Vagina (tissue), 2 donors: ENCODE data around the gene SLX4IP. TPM values are rescaled to one million over a fixed set of nuclear protein-coding genes. Genes with fewer than 3 reads are reported as not detected.

ENCODE experiments used
- DNase-seq, 2 donors: peaks; one replicate each; pipeline ENCODE4 v3.0.0-alpha.2; 2017; ENCODE audit errors: extremely low spot score in 2 of 2
- H3K27ac ChIP-seq: fragments of 200-600 bp; sonication (generic); one replicate; pipeline ENCODE4 v1.5.1; 2019
- H3K27me3 ChIP-seq: fragments of 200-600 bp; sonication (generic); one replicate; pipeline ENCODE4 v1.5.1; 2019
- H3K36me3 ChIP-seq, 2 donors: fragments of 200-600 bp; sonication (generic); one replicate each; pipeline ENCODE4 v1.5.1; 2017 to 2019
- H3K4me1 ChIP-seq: fragments of 200-600 bp; sonication (generic); one replicate; pipeline ENCODE4 v1.5.1; 2019
- H3K4me3 ChIP-seq, 2 donors: fragments of 200-600 bp; sonication (generic); 1 replicate in 1 of 2; 2 replicates in 1 of 2; pipeline ENCODE4 v1.5.1; 2016 to 2019
- H3K9me3 ChIP-seq: fragments of 200-600 bp; sonication (generic); one replicate; pipeline ENCODE4 v1.5.1; 2019
- CTCF ChIP-seq, 3 experiments: fragments of 450-650 bp in 2 of 3; fragments of 200-600 bp in 1 of 3; sonication (generic) in 1 of 3; IDR thresholded peaks; one replicate each; pipeline ENCODE4 v1.5.1; 2017 to 2019; ENCODE audit warnings: antibody characterized with exemption in 3 of 3, mild to moderate bottlenecking in 2 of 3, moderate library complexity in 2 of 3
- POLR2A ChIP-seq, 2 donors: fragments of 450-650 bp; IDR thresholded peaks; one replicate each; pipeline ENCODE4 v1.6.1; 2017; ENCODE audit warnings: antibody characterized with exemption in 2 of 2, mild to moderate bottlenecking in 2 of 2, moderate library complexity in 2 of 2
- POLR2AphosphoS5 ChIP-seq, 2 donors: sonication (generic); formaldehyde crosslinking; IDR thresholded peaks; one replicate each; pipeline ENCODE4 v1.9.0; 2017; ENCODE audit warnings: antibody characterized with exemption in 2 of 2, mild to moderate bottlenecking in 2 of 2, low read depth in 1 of 2; ENCODE audit not compliant: insufficient read depth in 1 of 2
- intact Hi-C: fragments of 100-400 bp; cut with DNase I; formaldehyde crosslinking; loops from one replicate; pipeline ENCODE4 v1.15.1; 2023
- total RNA-seq: library from RNA; depleted of rRNA; stranded (reverse); fragments of >200 nt; gene quantifications from one replicate; pipeline ENCODE4 v1.2.3, GENCODE V29; 2016

The SLX4IP gene
- total RNA-seq, 1 donor from 2014 or later = 4.9 TPM

- Histone ChIP-seq H3K36me3 (no peaks in the 10 kb centered on the region), H3K4me3 (no peak overlapping the region), H3K4me1 (peaks cover 46% of the 10 kb centered on the region), H3K27ac (no peak overlapping the region), H3K9me3 (no peaks in the 10 kb centered on the region), H3K27me3 (no peaks in the 10 kb centered on the region)
- TF ChIP-seq POLR2AphosphoS5 (IDR thresholded peaks at IDR 0.05; ENCODE audit: insufficient read depth in 1 of 2, low read depth in 1 of 2) (no peak), CTCF (IDR thresholded peaks at IDR 0.05) (no peak)
- no peak for DNase-seq
- intact Hi-C loops = loop anchor here (10.0 kb wide), 1 partner anchor 45 kb away; no protein-coding TSS in a partner anchor
Observed at GRCh38 chr20:10519361-10520046, 84.4 kb downstream of the SLX4IP start.

- H3K4me3 ChIP-seq = no peak overlapping the region
- intact Hi-C loops = loop anchor here (10.0 kb wide), 1 partner anchor 46 kb away; no protein-coding TSS in a partner anchor
- no peak for DNase-seq
- H3K4me1 ChIP-seq = peaks cover 42% of the 10 kb centered on the region
- no peaks in the 10 kb centered on the region for H3K9me3 ChIP-seq
- TF ChIP-seq CTCF (IDR thresholded peaks at IDR 0.05) = no peak
- TF ChIP-seq POLR2A (IDR thresholded peaks at IDR 0.05) = no peak
- TF ChIP-seq POLR2AphosphoS5 (IDR thresholded peaks at IDR 0.05; ENCODE audit: insufficient read depth in 1 of 2, low read depth in 1 of 2) = no peak
- peak overlapping the region; percentile 55 for H3K27ac ChIP-seq
- no peaks in the 10 kb centered on the region for H3K27me3 ChIP-seq
- H3K36me3 ChIP-seq = no peaks in the 10 kb centered on the region
Observed at GRCh38 chr20:10520528-10520927, 85.4 kb downstream of the SLX4IP start.

- H3K27me3 ChIP-seq = no peaks in the 10 kb centered on the region
- no peaks in the 10 kb centered on the region for H3K9me3 ChIP-seq
- peaks cover 42% of the 10 kb centered on the region for H3K4me1 ChIP-seq
- H3K36me3 ChIP-seq = no peaks in the 10 kb centered on the region
- H3K27ac ChIP-seq = peak overlapping the region; percentile 55
- TF ChIP-seq POLR2A (IDR thresholded peaks at IDR 0.05) (no peak), POLR2AphosphoS5 (IDR thresholded peaks at IDR 0.05; ENCODE audit: insufficient read depth in 1 of 2, low read depth in 1 of 2) (peak in 1 of 2 donors; percentile 55)
- DNase-seq = no peak
- no peak overlapping the region for H3K4me3 ChIP-seq
- intact Hi-C loops = loop anchor here (10.0 kb wide), 1 partner anchor 46 kb away; no protein-coding TSS in a partner anchor
Observed at GRCh38 chr20:10521068-10521831, 86.1 kb downstream of the SLX4IP start.

- no peaks in the 10 kb centered on the region for H3K27me3 ChIP-seq
- H3K4me3 ChIP-seq = no peak overlapping the region
- H3K27ac ChIP-seq = peak overlapping the region; percentile 55
- no peaks in the 10 kb centered on the region for H3K36me3 ChIP-seq
- no peak for DNase-seq
- no peaks in the 10 kb centered on the region for H3K9me3 ChIP-seq
- intact Hi-C loops = loop anchor here (10.0 kb wide), 1 partner anchor 47 kb away; no protein-coding TSS in a partner anchor
- TF ChIP-seq POLR2AphosphoS5 (IDR thresholded peaks at IDR 0.05; ENCODE audit: insufficient read depth in 1 of 2, low read depth in 1 of 2) = no peak
- no peak for TF ChIP-seq CTCF (IDR thresholded peaks at IDR 0.05)
- no peak for TF ChIP-seq POLR2A (IDR thresholded peaks at IDR 0.05)
- peaks cover 42% of the 10 kb centered on the region for H3K4me1 ChIP-seq
Observed at GRCh38 chr20:10521836-10522235, 86.7 kb downstream of the SLX4IP start.

GRCh38 chr20:10522328-10522727, 87.2 kb downstream of the SLX4IP start:
- no peaks in the 10 kb centered on the region for H3K36me3 ChIP-seq
- no peak overlapping the region for H3K27ac ChIP-seq
- no peak for DNase-seq
- no peaks in the 10 kb centered on the region for H3K9me3 ChIP-seq
- peaks cover 42% of the 10 kb centered on the region for H3K4me1 ChIP-seq
- TF ChIP-seq POLR2A (IDR thresholded peaks at IDR 0.05) (no peak), CTCF (IDR thresholded peaks at IDR 0.05) (no peak), POLR2AphosphoS5 (IDR thresholded peaks at IDR 0.05; ENCODE audit: insufficient read depth in 1 of 2, low read depth in 1 of 2) (no peak)
- intact Hi-C loops = loop anchor here (10.0 kb wide), 1 partner anchor 48 kb away; no protein-coding TSS in a partner anchor
- no peaks in the 10 kb centered on the region for H3K27me3 ChIP-seq
- no peak overlapping the region for H3K4me3 ChIP-seq
